GM10266 (cell line): Measurements from ENCODE around the gene NEK11.

ENCODE experiments used
- DNase-seq: peaks from one replicate; pipeline ENCODE4 v3.0.0; 2012; ENCODE audit errors: extremely low spot score
- TF ChIP-seq, protein P1 (sequence below): IDR thresholded peaks from 2 replicates; pipeline ENCODE4 v1.5.1; 2012; ENCODE audit warnings: mild to moderate bottlenecking, low read depth; ENCODE audit not compliant: control insufficient read depth, insufficient read depth; ENCODE audit errors: missing control alignments

Gene NEK11

DNA sequence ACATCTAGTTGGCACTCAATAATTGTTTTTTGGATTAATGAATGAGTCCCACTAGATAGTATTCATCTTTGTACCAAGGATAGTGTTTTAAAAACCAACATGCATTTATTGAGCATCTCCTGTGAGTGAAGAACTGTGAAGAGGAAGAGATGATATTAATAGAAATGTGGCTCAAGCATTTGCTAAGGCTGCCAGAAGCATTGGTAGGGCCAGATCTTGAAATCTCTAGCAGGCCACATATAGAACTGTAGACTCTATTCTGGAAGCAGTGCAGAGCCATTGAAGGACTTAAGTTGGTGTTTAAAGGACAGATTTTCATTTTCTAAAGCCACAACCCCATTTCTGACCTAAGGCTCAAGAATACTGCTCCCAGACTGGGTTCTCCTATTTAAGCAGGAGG lies 99.0 kb downstream of the NEK11 start:
- TF ChIP-seq, protein P1, sequence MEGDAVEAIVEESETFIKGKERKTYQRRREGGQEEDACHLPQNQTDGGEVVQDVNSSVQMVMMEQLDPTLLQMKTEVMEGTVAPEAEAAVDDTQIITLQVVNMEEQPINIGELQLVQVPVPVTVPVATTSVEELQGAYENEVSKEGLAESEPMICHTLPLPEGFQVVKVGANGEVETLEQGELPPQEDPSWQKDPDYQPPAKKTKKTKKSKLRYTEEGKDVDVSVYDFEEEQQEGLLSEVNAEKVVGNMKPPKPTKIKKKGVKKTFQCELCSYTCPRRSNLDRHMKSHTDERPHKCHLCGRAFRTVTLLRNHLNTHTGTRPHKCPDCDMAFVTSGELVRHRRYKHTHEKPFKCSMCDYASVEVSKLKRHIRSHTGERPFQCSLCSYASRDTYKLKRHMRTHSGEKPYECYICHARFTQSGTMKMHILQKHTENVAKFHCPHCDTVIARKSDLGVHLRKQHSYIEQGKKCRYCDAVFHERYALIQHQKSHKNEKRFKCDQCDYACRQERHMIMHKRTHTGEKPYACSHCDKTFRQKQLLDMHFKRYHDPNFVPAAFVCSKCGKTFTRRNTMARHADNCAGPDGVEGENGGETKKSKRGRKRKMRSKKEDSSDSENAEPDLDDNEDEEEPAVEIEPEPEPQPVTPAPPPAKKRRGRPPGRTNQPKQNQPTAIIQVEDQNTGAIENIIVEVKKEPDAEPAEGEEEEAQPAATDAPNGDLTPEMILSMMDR, result no peak
- DNase-seq, result no peak

DNA sequence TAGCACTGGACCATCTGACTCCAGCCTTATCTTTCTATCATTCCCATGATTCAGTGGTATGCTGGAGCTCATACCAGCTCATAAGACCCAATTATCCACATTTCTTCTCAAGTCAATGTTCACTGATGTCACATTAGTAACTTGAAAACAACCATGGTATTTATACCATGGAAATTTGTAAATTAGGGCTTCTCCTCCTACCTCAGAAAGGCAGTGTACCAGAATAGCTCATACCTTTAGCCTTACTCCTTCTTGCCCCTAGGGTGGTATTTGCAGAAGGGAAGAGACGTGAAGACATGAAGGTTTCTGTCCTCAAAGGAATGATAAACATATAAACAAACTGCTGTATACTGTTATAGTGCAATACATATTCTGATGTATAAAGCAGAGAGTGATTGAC lies 114.2 kb downstream of the NEK11 start:
- TF ChIP-seq, protein P1, result no peak

DNA sequence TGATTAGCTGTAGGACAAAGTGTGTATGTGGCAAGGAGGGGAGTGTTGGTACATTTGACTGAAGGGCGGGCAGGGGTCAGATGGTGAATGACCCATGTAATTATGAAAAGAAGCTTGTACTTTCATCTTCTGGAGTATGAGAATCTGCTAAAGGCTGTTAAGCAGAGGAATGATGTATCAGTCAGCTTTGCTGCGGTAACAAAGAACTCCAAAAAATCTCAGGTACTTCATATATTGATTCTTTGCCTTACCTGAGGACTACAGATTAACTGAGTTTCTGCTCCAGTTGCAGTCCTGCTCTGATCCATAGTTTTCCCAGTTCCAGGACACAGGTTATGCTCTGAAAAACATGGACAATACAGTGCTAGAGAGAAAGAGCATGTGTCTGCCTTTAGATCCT lies 115.1 kb downstream of the NEK11 start:
- DNase-seq, result no peak
- TF ChIP-seq, protein P1, result no peak

More for the DNA sequence above, 114.2 kb downstream of the NEK11 start:
- no peak for DNase-seq

DNA sequence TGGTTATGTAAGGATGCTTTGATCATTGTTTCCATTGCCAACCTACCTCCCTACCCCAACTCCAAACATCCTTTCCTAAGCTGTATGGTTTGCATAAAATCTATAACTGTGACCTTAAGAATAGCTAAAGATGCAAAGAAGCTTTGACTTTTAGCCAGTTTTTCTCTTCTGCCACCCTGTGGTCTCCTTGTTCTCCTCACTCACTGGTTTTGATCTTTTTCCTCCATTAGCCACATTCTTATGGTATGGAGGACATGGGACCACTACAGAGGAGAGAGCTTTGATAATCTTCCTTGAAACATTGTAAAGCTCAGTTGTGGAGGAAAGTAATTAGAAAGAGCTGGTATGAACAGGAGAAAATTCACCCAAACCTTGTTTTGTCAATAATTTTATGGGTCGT lies 115.9 kb downstream of the NEK11 start:
- TF ChIP-seq, protein P1, result no peak
- DNase-seq, result no peak

DNA sequence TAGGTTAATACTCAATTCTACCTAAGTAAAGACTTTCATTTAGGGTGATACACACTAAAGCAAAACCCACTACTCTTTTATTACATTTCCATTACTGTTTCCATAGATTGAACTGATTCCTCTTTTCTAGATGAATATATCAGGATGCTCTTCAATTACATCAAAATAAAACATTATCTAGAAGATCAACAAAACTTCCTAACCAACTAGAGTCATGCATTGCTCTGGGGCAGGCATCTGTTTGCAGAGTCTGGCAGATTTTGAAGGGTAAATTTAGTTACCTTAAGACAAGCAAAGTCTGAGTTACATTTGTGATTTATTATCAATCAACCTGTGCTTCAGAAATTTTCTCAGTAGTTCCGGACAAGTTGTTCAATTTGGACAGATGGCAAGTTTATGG lies 117.1 kb downstream of the NEK11 start:
- no peak for DNase-seq
- TF ChIP-seq, protein P1, result no peak

DNA sequence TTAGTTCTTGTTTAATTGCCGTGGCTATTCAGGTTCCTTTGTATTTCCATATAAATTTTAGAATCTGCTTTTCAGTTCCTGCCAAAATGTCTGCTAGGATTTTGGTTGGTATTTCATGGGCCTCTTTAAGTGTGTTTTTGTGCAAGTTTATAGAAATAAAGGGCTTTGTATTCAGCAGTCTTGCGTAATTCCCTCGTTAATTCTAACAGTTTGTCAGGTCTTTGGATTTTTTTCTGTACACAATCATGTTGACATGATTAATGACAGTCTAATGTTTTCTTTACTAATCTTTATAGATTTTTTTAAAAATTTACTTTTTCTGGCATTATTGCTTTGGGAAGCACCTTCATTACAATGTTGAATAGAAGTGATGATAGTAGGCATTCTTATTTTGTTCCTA lies 120.9 kb downstream of the NEK11 start:
- TF ChIP-seq, protein P1, result no peak
- DNase-seq, result no peak

DNA sequence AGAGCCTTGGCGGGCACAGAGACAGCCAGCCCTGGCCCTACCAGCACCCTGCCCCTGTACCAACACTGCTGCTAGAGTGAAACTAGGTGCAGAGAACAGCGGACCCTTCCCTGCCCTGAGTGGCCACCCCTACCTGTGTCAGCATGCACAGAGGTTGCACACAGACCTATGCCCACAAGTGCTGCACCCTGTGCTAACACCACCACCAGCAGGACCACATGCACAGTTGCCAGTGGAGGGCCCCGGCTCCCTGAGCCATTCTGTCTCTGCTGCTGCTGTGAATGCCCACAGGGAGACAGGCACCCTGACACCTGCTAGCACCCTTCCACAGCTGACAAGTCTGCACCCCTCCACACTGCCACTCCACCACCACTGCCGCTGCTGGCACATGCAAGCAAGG lies 131.8 kb downstream of the NEK11 start:
- TF ChIP-seq, protein P1, result no peak
- DNase-seq, result no peak
